Glutamatergic neuron (in vitro differentiated cells): ENCODE results near the gene FBXO3. TPM values are rescaled to one million over a fixed set of nuclear protein-coding genes. Genes with fewer than 3 reads are reported as not detected.
A peak's percentile ranks its signal among the peaks of the same experiment; 100 is the strongest.

Experiments used
- DNase-seq: peaks from one replicate; pipeline ENCODE4 v3.0.0; 2022
- H3K27ac Mint-ChIP-seq: one replicate; pipeline ENCODE4 v1.8.0; 2020; ENCODE audit warnings: mild to moderate bottlenecking, mixed read lengths, inconsistent platforms; ENCODE audit not compliant: unreplicated experiment
- H3K27me3 Mint-ChIP-seq: one replicate; pipeline ENCODE4 v1.8.0; 2020; ENCODE audit warnings: mild to moderate bottlenecking, moderate library complexity, mixed read lengths, inconsistent platforms; ENCODE audit not compliant: unreplicated experiment
- H3K36me3 Mint-ChIP-seq: one replicate; pipeline ENCODE4 v1.8.0; 2020; ENCODE audit warnings: mild to moderate bottlenecking, mixed read lengths, inconsistent platforms; ENCODE audit not compliant: unreplicated experiment
- H3K4me1 Mint-ChIP-seq: one replicate; pipeline ENCODE4 v1.8.0; 2020; ENCODE audit warnings: mild to moderate bottlenecking, low read depth, mixed read lengths, inconsistent platforms; ENCODE audit not compliant: unreplicated experiment
- H3K4me3 Mint-ChIP-seq: one replicate; pipeline ENCODE4 v1.8.0; 2020; ENCODE audit warnings: mild to moderate bottlenecking, mixed read lengths, inconsistent platforms; ENCODE audit not compliant: unreplicated experiment
- H3K9me3 Mint-ChIP-seq: one replicate; pipeline ENCODE4 v1.8.0; 2020; ENCODE audit warnings: mild to moderate bottlenecking, moderate library complexity, mixed read lengths, inconsistent platforms; ENCODE audit not compliant: unreplicated experiment
- CTCF ChIP-seq: fragments of 200-600 bp; sonication (generic); IDR thresholded peaks from one replicate; pipeline ENCODE4 v1.5.0; 2021; ENCODE audit not compliant: partially characterized antibody, unreplicated experiment
- total RNA-seq: library from RNA; stranded (reverse); fragmentation: NEBNext Ultra II Directional; extraction: Animal tissue kit (Norgen Biotek cat#: 25700); gene quantifications from one replicate; pipeline ENCODE4 v1.2.1, GENCODE V29; 2021; ENCODE audit not compliant: unreplicated experiment

The FBXO3 gene
- total RNA-seq, 1 donor from 2014 or later: 30.5 TPM

- Mint-ChIP-seq H3K27me3 (peaks cover 10% of the 10 kb centered on the region), H3K4me1 (peaks cover 56% of the 10 kb centered on the region), H3K27ac (peak overlapping the region; percentile 96), H3K4me3 (peak overlapping the region; percentile 65), H3K36me3 (peaks cover 10% of the 10 kb centered on the region), H3K9me3 (peaks cover 10% of the 10 kb centered on the region)
- DNase-seq: no peak
- no peak for TF ChIP-seq CTCF
These were observed 51.6 kb downstream of the FBXO3 start for GRCh38 chr11:33722590-33723234.

GRCh38 chr11:33721984-33722383, 52.3 kb downstream of the FBXO3 start:
- H3K27ac Mint-ChIP-seq: peak overlapping the region; percentile 96
- no peak for DNase-seq
- peaks cover 10% of the 10 kb centered on the region for H3K9me3 Mint-ChIP-seq
- peaks cover 10% of the 10 kb centered on the region for H3K36me3 Mint-ChIP-seq
- H3K4me3 Mint-ChIP-seq: peak overlapping the region; percentile 76
- TF ChIP-seq CTCF: no peak
- H3K4me1 Mint-ChIP-seq: peaks cover 58% of the 10 kb centered on the region
- H3K27me3 Mint-ChIP-seq: peaks cover 10% of the 10 kb centered on the region

- Mint-ChIP-seq H3K27me3 (peaks cover 10% of the 10 kb centered on the region), H3K4me1 (peaks cover 54% of the 10 kb centered on the region), H3K27ac (peak overlapping the region; percentile 96), H3K36me3 (peaks cover 10% of the 10 kb centered on the region), H3K9me3 (peaks cover 10% of the 10 kb centered on the region), H3K4me3 (peak overlapping the region; percentile 76)
- TF ChIP-seq CTCF: no peak
- no peak for DNase-seq
These were observed 52.9 kb downstream of the FBXO3 start for GRCh38 chr11:33721426-33721825.

GRCh38 chr11:33719587-33719986, 54.7 kb downstream of the FBXO3 start:
- H3K4me1 Mint-ChIP-seq: peaks cover 45% of the 10 kb centered on the region
- no peak for DNase-seq
- peaks cover 6% of the 10 kb centered on the region for H3K27me3 Mint-ChIP-seq
- peaks cover 10% of the 10 kb centered on the region for H3K9me3 Mint-ChIP-seq
- peak overlapping the region; percentile 70 for H3K27ac Mint-ChIP-seq
- no peak for TF ChIP-seq CTCF
- H3K4me3 Mint-ChIP-seq: no peak overlapping the region
- H3K36me3 Mint-ChIP-seq: peaks cover 6% of the 10 kb centered on the region

GRCh38 chr11:33718440-33718839, 55.9 kb downstream of the FBXO3 start:
- H3K27me3 Mint-ChIP-seq: peaks cover 6% of the 10 kb centered on the region
- H3K27ac Mint-ChIP-seq: no peak overlapping the region
- H3K4me1 Mint-ChIP-seq: peaks cover 40% of the 10 kb centered on the region
- no peak for DNase-seq
- peak overlapping the region; percentile 63 for H3K4me3 Mint-ChIP-seq
- H3K36me3 Mint-ChIP-seq: peaks cover 6% of the 10 kb centered on the region
- peaks cover 10% of the 10 kb centered on the region for H3K9me3 Mint-ChIP-seq
- no peak for TF ChIP-seq CTCF
